ENCODE measurements around the gene TBC1D9B.
A peak's percentile ranks its signal among the peaks of the same experiment; 100 is the strongest.

TBC1D9B gene

GRCh38 chr5:179869641-179870402, 37.9 kb downstream of the TBC1D9B start:
- H3K56ac ChIP-seq (ENCODE audit: low read length) = no peak overlapping the region
- peak; percentile 34 for DNase-seq
- H3K4ac ChIP-seq (ENCODE audit: low read depth, low read length) = no peak overlapping the region
- H3K27me3 ChIP-seq (ENCODE audit: insufficient read depth, low read length, poor library complexity) = no peaks in the 10 kb centered on the region
- H4K5ac ChIP-seq (ENCODE audit: low read length) = no peak overlapping the region
- no peak overlapping the region for H2BK120ac ChIP-seq (ENCODE audit: low read depth, low read length)
- no peak overlapping the region for H2BK5ac ChIP-seq (ENCODE audit: low read length)
- H3K36me3 ChIP-seq (ENCODE audit: control insufficient read depth, insufficient read depth, low read length) = peaks cover 2% of the 10 kb centered on the region
- no peaks in the 10 kb centered on the region for H3K4me1 ChIP-seq (ENCODE audit: control insufficient read depth, low read depth, low read length)
- H2BK15ac ChIP-seq (replicated peaks; ENCODE audit: low read depth) = no peak overlapping the region
- no peak overlapping the region for H3K4me3 ChIP-seq (ENCODE audit: low read length)
- no peaks in the 10 kb centered on the region for H3K79me2 ChIP-seq (ENCODE audit: control insufficient read depth, insufficient read depth, low read length)
- no CpG with 5 or more reads among the region's 16 CpGs for WGBS (ENCODE audit: extremely low coverage, insufficient coverage, low lambda C conversion rate)
- H3K27ac ChIP-seq (ENCODE audit: low read depth, low read length) = no peak overlapping the region
- no peak overlapping the region for H3K9ac ChIP-seq (ENCODE audit: low read length)
- no peak overlapping the region for H4K8ac ChIP-seq (ENCODE audit: low read depth, low read length)
- H3K79me1 ChIP-seq (ENCODE audit: low read length) = no peaks in the 10 kb centered on the region
- no peak overlapping the region for H3K4me2 ChIP-seq (ENCODE audit: low read length)
- H3K18ac ChIP-seq (ENCODE audit: low read length) = no peak overlapping the region
- H3K23ac ChIP-seq (ENCODE audit: low read length) = no peak overlapping the region
- H2AK5ac ChIP-seq (ENCODE audit: low read length) = no peak overlapping the region

- Histone ChIP-seq H3K79me1 (ENCODE audit: low read length) (no peaks in the 10 kb centered on the region), H3K36me3 (ENCODE audit: control insufficient read depth, insufficient read depth, low read length) (peaks cover 2% of the 10 kb centered on the region)
- no peak for DNase-seq
Observed at GRCh38 chr5:179869101-179869500, 38.6 kb downstream of the TBC1D9B start.

GRCh38 chr5:179868541-179868940, 39.2 kb downstream of the TBC1D9B start:
- Histone ChIP-seq H4K5ac (ENCODE audit: low read length) (no peak overlapping the region), H3K4me3 (ENCODE audit: low read length) (no peak overlapping the region), H4K8ac (ENCODE audit: low read depth, low read length) (no peak overlapping the region), H3K4me2 (ENCODE audit: low read length) (no peak overlapping the region), H3K27ac (ENCODE audit: low read depth, low read length) (no peak overlapping the region), H2BK15ac (replicated peaks; ENCODE audit: low read depth) (no peak overlapping the region), H2BK5ac (ENCODE audit: low read length) (no peak overlapping the region), H3K9ac (ENCODE audit: low read length) (no peak overlapping the region), H3K79me2 (ENCODE audit: control insufficient read depth, insufficient read depth, low read length) (no peaks in the 10 kb centered on the region), H3K27me3 (ENCODE audit: insufficient read depth, low read length, poor library complexity) (no peaks in the 10 kb centered on the region), H3K56ac (ENCODE audit: low read length) (no peak overlapping the region), H2BK120ac (ENCODE audit: low read depth, low read length) (no peak overlapping the region), H3K36me3 (ENCODE audit: control insufficient read depth, insufficient read depth, low read length) (peaks cover 2% of the 10 kb centered on the region), H3K4me1 (ENCODE audit: control insufficient read depth, low read depth, low read length) (no peaks in the 10 kb centered on the region), H3K4ac (ENCODE audit: low read depth, low read length) (no peak overlapping the region), H3K79me1 (ENCODE audit: low read length) (no peaks in the 10 kb centered on the region), H3K23ac (ENCODE audit: low read length) (no peak overlapping the region), H2AK5ac (ENCODE audit: low read length) (no peak overlapping the region), H3K18ac (ENCODE audit: low read length) (no peak overlapping the region)
- no peak for DNase-seq
- WGBS (ENCODE audit: extremely low coverage, insufficient coverage, low lambda C conversion rate) = no CpG with 5 or more reads among the region's 14 CpGs

More at GRCh38 chr5:179869101-179869500, 38.6 kb downstream of the TBC1D9B start:
- H3K4ac ChIP-seq (ENCODE audit: low read depth, low read length) = no peak overlapping the region
- no peaks in the 10 kb centered on the region for H3K27me3 ChIP-seq (ENCODE audit: insufficient read depth, low read length, poor library complexity)
- H3K4me1 ChIP-seq (ENCODE audit: control insufficient read depth, low read depth, low read length) = no peaks in the 10 kb centered on the region
- H4K8ac ChIP-seq (ENCODE audit: low read depth, low read length) = no peak overlapping the region
- H3K18ac ChIP-seq (ENCODE audit: low read length) = no peak overlapping the region
- no peak overlapping the region for H2BK5ac ChIP-seq (ENCODE audit: low read length)
- WGBS (ENCODE audit: extremely low coverage, insufficient coverage, low lambda C conversion rate) = no CpG with 5 or more reads among the region's 5 CpGs
- no peak overlapping the region for H3K56ac ChIP-seq (ENCODE audit: low read length)
- H3K27ac ChIP-seq (ENCODE audit: low read depth, low read length) = no peak overlapping the region
- no peak overlapping the region for H2BK120ac ChIP-seq (ENCODE audit: low read depth, low read length)
- H3K4me3 ChIP-seq (ENCODE audit: low read length) = no peak overlapping the region
- no peaks in the 10 kb centered on the region for H3K79me2 ChIP-seq (ENCODE audit: control insufficient read depth, insufficient read depth, low read length)
- H3K4me2 ChIP-seq (ENCODE audit: low read length) = no peak overlapping the region
- no peak overlapping the region for H4K5ac ChIP-seq (ENCODE audit: low read length)
- H2BK15ac ChIP-seq (replicated peaks; ENCODE audit: low read depth) = no peak overlapping the region
- H3K9ac ChIP-seq (ENCODE audit: low read length) = no peak overlapping the region
- H2AK5ac ChIP-seq (ENCODE audit: low read length) = no peak overlapping the region
- H3K23ac ChIP-seq (ENCODE audit: low read length) = no peak overlapping the region

- Histone ChIP-seq H3K18ac (ENCODE audit: low read length) (no peak overlapping the region), H3K36me3 (ENCODE audit: control insufficient read depth, insufficient read depth, low read length) (peaks cover 5% of the 10 kb centered on the region), H3K27me3 (ENCODE audit: insufficient read depth, low read length, poor library complexity) (no peaks in the 10 kb centered on the region), H3K79me2 (ENCODE audit: control insufficient read depth, insufficient read depth, low read length) (no peaks in the 10 kb centered on the region), H2BK15ac (replicated peaks; ENCODE audit: low read depth) (no peak overlapping the region), H2AK5ac (ENCODE audit: low read length) (no peak overlapping the region), H3K56ac (ENCODE audit: low read length) (no peak overlapping the region), H4K8ac (ENCODE audit: low read depth, low read length) (no peak overlapping the region), H3K4me2 (ENCODE audit: low read length) (no peak overlapping the region), H2BK5ac (ENCODE audit: low read length) (no peak overlapping the region), H2BK120ac (ENCODE audit: low read depth, low read length) (no peak overlapping the region), H3K9ac (ENCODE audit: low read length) (no peak overlapping the region), H4K5ac (ENCODE audit: low read length) (no peak overlapping the region), H3K4me1 (ENCODE audit: control insufficient read depth, low read depth, low read length) (no peaks in the 10 kb centered on the region), H3K4ac (ENCODE audit: low read depth, low read length) (no peak overlapping the region), H3K23ac (ENCODE audit: low read length) (no peak overlapping the region), H3K79me1 (ENCODE audit: low read length) (no peaks in the 10 kb centered on the region), H3K27ac (ENCODE audit: low read depth, low read length) (peak overlapping the region; percentile 12), H3K4me3 (ENCODE audit: low read length) (no peak overlapping the region)
- no peak for DNase-seq
- WGBS (ENCODE audit: extremely low coverage, insufficient coverage, low lambda C conversion rate) = no CpG with 5 or more reads among the region's 11 CpGs
Observed at GRCh38 chr5:179867476-179867875, 40.2 kb downstream of the TBC1D9B start.

- H3K4me2 ChIP-seq (ENCODE audit: low read length) = no peak overlapping the region
- no peak overlapping the region for H3K4me3 ChIP-seq (ENCODE audit: low read length)
- no peak overlapping the region for H3K23ac ChIP-seq (ENCODE audit: low read length)
- H2BK15ac ChIP-seq (replicated peaks; ENCODE audit: low read depth) = no peak overlapping the region
- H3K27me3 ChIP-seq (ENCODE audit: insufficient read depth, low read length, poor library complexity) = no peaks in the 10 kb centered on the region
- no peaks in the 10 kb centered on the region for H3K79me1 ChIP-seq (ENCODE audit: low read length)
- peaks cover 5% of the 10 kb centered on the region for H3K36me3 ChIP-seq (ENCODE audit: control insufficient read depth, insufficient read depth, low read length)
- no peak overlapping the region for H3K18ac ChIP-seq (ENCODE audit: low read length)
- H2AK5ac ChIP-seq (ENCODE audit: low read length) = no peak overlapping the region
- no peak overlapping the region for H3K4ac ChIP-seq (ENCODE audit: low read depth, low read length)
- no peak overlapping the region for H3K27ac ChIP-seq (ENCODE audit: low read depth, low read length)
- H4K5ac ChIP-seq (ENCODE audit: low read length) = no peak overlapping the region
- H4K8ac ChIP-seq (ENCODE audit: low read depth, low read length) = no peak overlapping the region
- no peak overlapping the region for H2BK120ac ChIP-seq (ENCODE audit: low read depth, low read length)
- H3K4me1 ChIP-seq (ENCODE audit: control insufficient read depth, low read depth, low read length) = no peaks in the 10 kb centered on the region
- no CpG with 5 or more reads among the region's 6 CpGs for WGBS (ENCODE audit: extremely low coverage, insufficient coverage, low lambda C conversion rate)
- H3K79me2 ChIP-seq (ENCODE audit: control insufficient read depth, insufficient read depth, low read length) = no peaks in the 10 kb centered on the region
- H3K56ac ChIP-seq (ENCODE audit: low read length) = no peak overlapping the region
- DNase-seq = no peak
- H2BK5ac ChIP-seq (ENCODE audit: low read length) = no peak overlapping the region
- H3K9ac ChIP-seq (ENCODE audit: low read length) = no peak overlapping the region
Observed at GRCh38 chr5:179867079-179867465, 40.6 kb downstream of the TBC1D9B start.
